ENCODE results near the gene CPA5. TPM values are rescaled to one million over a fixed set of nuclear protein-coding genes. Genes with fewer than 3 reads are reported as not detected.

CPA5 gene
- total and polyA plus RNA-seq, 10 of the 15 experiments (the other 5 are each of a cell fraction or from before 2014, with no cell fraction given) = 0.06 to 0.52 (median 0.29) TPM; not detected in 2

DNA sequence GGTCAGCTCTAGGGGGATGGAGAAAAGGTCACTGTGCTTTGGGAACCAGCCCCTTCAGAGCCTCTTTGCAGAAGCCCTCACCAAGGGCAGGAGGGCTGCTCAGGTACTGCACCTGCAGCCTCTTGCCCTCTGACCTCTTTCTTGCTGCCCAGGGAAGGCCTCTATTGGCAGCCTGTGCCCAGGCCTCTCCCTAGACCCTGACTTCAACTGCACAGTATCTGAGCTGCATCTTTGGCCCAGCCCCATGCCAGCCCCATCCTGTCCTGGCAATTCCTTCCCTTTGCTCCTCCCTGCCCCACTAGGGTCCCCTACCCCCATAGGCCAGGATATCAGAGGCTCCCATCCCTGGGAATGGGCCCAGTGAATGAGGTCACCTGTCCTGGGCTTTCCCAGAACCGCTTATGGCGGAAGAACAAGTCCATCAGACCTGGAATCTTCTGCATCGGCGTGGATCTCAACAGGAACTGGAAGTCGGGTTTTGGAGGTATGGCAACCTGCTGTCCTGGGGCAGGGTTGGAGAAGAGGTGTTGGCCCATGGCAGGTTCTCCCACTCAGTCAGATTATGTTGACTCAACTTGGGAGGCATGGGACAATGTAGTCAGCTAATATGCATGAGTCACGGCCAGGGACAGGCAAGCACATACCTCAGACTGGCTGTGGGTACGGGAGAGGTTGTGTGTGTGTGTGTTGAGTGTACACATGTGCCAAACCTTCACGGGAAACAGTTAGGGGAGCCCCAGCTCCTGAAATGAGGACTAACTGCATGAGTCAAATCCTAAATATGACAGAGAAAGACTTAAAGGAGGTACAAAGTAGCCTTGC lies 18.6 kb downstream of the CPA5 start (continued):
- TF ChIP-seq IRF4 (IDR thresholded peaks at IDR 0.05; ENCODE audit: low read depth, low read length) (peak; percentile 48; the same call in 1 of the 2 replicates), BCL11A (IDR thresholded peaks at IDR 0.05; ENCODE audit: low read depth, low read length) (no peak), RAD51 (IDR thresholded peaks at IDR 0.05) (no peak), PML (IDR thresholded peaks at IDR 0.05; ENCODE audit: low read length) (no peak), ZNF24 (IDR thresholded peaks at IDR 0.05) (no peak), EED (IDR thresholded peaks at IDR 0.05; ENCODE audit: low read depth) (peak; percentile 80), PRDM15 (CRISPR knock-in tag; IDR thresholded peaks at IDR 0.05) (no peak), NR2F1 (conservative IDR thresholded peaks at IDR 0.05) (no peak), NFIC (IDR thresholded peaks at IDR 0.05; ENCODE audit: low read depth, low read length) (peak; percentile 59; the same call in 1 of the 2 replicates), SRF (IDR thresholded peaks at IDR 0.05; ENCODE audit: low read depth in 2 of 2, low read length in 2 of 2) (no peak), JUNB (IDR thresholded peaks at IDR 0.05) (peak; percentile 84), CREB1 (IDR thresholded peaks at IDR 0.05; ENCODE audit: low read depth) (0 out of 2 replicates have a peak, but pooled peaks have one; percentile 21), CREM (IDR thresholded peaks at IDR 0.05; ENCODE audit: low read depth) (peak; percentile 69; the same call in 1 of the 2 replicates), HDGF (IDR thresholded peaks at IDR 0.05) (no peak), IRF5 (IDR thresholded peaks at IDR 0.05; ENCODE audit: borderline replicate concordance) (no peak), SMC3 (IDR thresholded peaks at IDR 0.05; ENCODE audit: borderline replicate concordance, low read length) (0 out of 2 replicates have a peak, but pooled peaks have one; percentile 9), ZNF217 (IDR thresholded peaks at IDR 0.05) (no peak), CEBPZ (IDR thresholded peaks at IDR 0.05; ENCODE audit: low read depth, low read length) (no peak)
- TF ChIP-seq, protein P1, sequence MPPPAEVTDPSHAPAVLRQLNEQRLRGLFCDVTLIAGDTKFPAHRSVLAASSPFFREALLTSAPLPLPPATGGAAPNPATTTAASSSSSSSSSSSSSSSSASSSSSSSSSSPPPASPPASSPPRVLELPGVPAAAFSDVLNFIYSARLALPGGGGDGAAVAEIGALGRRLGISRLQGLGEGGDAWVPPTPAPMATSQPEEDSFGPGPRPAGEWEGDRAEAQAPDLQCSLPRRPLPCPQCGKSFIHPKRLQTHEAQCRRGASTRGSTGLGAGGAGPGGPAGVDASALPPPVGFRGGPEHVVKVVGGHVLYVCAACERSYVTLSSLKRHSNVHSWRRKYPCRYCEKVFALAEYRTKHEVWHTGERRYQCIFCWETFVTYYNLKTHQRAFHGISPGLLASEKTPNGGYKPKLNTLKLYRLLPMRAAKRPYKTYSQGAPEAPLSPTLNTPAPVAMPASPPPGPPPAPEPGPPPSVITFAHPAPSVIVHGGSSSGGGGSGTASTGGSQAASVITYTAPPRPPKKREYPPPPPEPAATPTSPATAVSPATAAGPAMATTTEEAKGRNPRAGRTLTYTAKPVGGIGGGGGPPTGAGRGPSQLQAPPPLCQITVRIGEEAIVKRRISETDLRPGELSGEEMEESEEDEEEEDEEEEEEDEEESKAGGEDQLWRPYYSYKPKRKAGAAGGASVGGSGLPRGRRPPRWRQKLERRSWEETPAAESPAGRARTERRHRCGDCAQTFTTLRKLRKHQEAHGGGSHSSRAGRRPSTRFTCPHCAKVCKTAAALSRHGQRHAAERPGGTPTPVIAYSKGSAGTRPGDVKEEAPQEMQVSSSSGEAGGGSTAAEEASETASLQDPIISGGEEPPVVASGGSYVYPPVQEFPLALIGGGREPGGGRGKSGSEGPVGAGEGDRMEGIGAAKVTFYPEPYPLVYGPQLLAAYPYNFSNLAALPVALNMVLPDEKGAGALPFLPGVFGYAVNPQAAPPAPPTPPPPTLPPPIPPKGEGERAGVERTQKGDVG (CRISPR knock-in tag; IDR thresholded peaks at IDR 0.05) = no peak

Data from GM12878 (cell line).